HG02588 (cell line): ENCODE data around the gene SDR9C7.
"Not testable (repeated sequence)": the region's sequence is repeated elsewhere in the genome, so short reads cannot be mapped to it uniquely, and the experiment has no call there.

ENCODE experiments used
- ATAC-seq: cut with Tn5 transposase; IDR thresholded peaks from one replicate; pipeline ENCODE4 v1.9.1; 2021; ENCODE audit warnings: mild to moderate bottlenecking, moderate library complexity; ENCODE audit not compliant: unreplicated experiment

The SDR9C7 gene

GRCh38 chr12:56933826-56934625 is at the start of gene SDR9C7:
SDR9C7 (minus strand) TSS chr12:56934408; CDS start chr12:56934261, 147 bp downstream.
- ATAC-seq, result no peak

- ATAC-seq, result no peak
Measured at GRCh38 chr12:56983386-56983785, 49.2 kb upstream of the SDR9C7 start.

- ATAC-seq, result not testable (repeated sequence)
Measured at GRCh38 chr12:56982578-56983236, 48.5 kb upstream of the SDR9C7 start.

GRCh38 chr12:56980941-56981530 is 46.8 kb upstream of the SDR9C7 start:
- no peak for ATAC-seq

- ATAC-seq, result no peak
Measured at GRCh38 chr12:56980268-56980667, 46.1 kb upstream of the SDR9C7 start.

- no peak for ATAC-seq
Measured at GRCh38 chr12:56979628-56980027, 45.4 kb upstream of the SDR9C7 start.

GRCh38 chr12:56978397-56979138 is 44.4 kb upstream of the SDR9C7 start:
- no peak for ATAC-seq

- ATAC-seq, result not testable (repeated sequence)
Measured at GRCh38 chr12:56977361-56977760, 43.2 kb upstream of the SDR9C7 start.

GRCh38 chr12:56974224-56974623 is 40.0 kb upstream of the SDR9C7 start:
- not testable (repeated sequence) for ATAC-seq

GRCh38 chr12:56968910-56969309 is 34.7 kb upstream of the SDR9C7 start:
- ATAC-seq, result not testable (repeated sequence)

- ATAC-seq, result not testable (repeated sequence)
Measured at GRCh38 chr12:56965997-56966642, 31.9 kb upstream of the SDR9C7 start.

GRCh38 chr12:56965124-56965523 is 30.9 kb upstream of the SDR9C7 start:
- not testable (repeated sequence) for ATAC-seq

- ATAC-seq, result not testable (repeated sequence)
Measured at GRCh38 chr12:56963557-56963956, 29.3 kb upstream of the SDR9C7 start.

- ATAC-seq, result not testable (repeated sequence)
Measured at GRCh38 chr12:56962247-56962646, 28.0 kb upstream of the SDR9C7 start.

- ATAC-seq, result no peak
Measured at GRCh38 chr12:56958422-56958821, 24.2 kb upstream of the SDR9C7 start.

- no peak for ATAC-seq
Measured at GRCh38 chr12:56957229-56958052, 23.2 kb upstream of the SDR9C7 start, which contains the start of gene RDH16. RDH16 (minus strand) TSS chr12:56957608; CDS start chr12:56957462, 146 bp downstream.

GRCh38 chr12:56955631-56956256 is 21.5 kb upstream of the SDR9C7 start:
- ATAC-seq, result no peak

- ATAC-seq, result no peak
Measured at GRCh38 chr12:56954958-56955355, 20.7 kb upstream of the SDR9C7 start.
